Activated effector memory CD4-positive, alpha-beta T cell treated with anti-CD3 and anti-CD28 coated beads, Interleukin-2, amount 50 U/mL, for 16 hours (primary cell): ENCODE data around the gene THAP9.
A peak's percentile ranks its signal among the peaks of the same experiment; 100 is the strongest.
"Not testable (repeated sequence)": the region's sequence is repeated elsewhere in the genome, so short reads cannot be mapped to it uniquely, and the experiment has no call there.

Source experiments
- DNase-seq: peaks from one replicate; pipeline ENCODE4 v3.0.0-alpha.2; 2020

The THAP9 gene

GRCh38 chr4:82900411-82901182 lies at the start of gene THAP9:
TSS of gene THAP9 (plus strand) at chr4:82900735. CDS start at chr4:82900803, 68 bp downstream.
- peak; percentile 99 for DNase-seq

- no peak for DNase-seq
These were observed 49.2 kb upstream of the THAP9 start for GRCh38 chr4:82851318-82851717.

GRCh38 chr4:82851885-82852750 lies 48.4 kb upstream of the THAP9 start:
- DNase-seq, result no peak

GRCh38 chr4:82852751-82853285 lies 47.7 kb upstream of the THAP9 start:
- no peak for DNase-seq

- not testable (repeated sequence) for DNase-seq
These were observed 40.0 kb upstream of the THAP9 start for GRCh38 chr4:82860487-82860886.

- DNase-seq, result no peak
These were observed 39.0 kb upstream of the THAP9 start for GRCh38 chr4:82861529-82861928.

GRCh38 chr4:82864336-82864979 lies 36.1 kb upstream of the THAP9 start:
- no peak for DNase-seq

GRCh38 chr4:82865592-82865991 lies 34.9 kb upstream of the THAP9 start:
- DNase-seq, result no peak

- not testable (repeated sequence) for DNase-seq
These were observed 34.5 kb upstream of the THAP9 start for GRCh38 chr4:82866033-82866432.

- DNase-seq, result no peak
These were observed 33.7 kb upstream of the THAP9 start for GRCh38 chr4:82866706-82867385.

- DNase-seq, result no peak
These were observed 32.0 kb upstream of the THAP9 start for GRCh38 chr4:82868572-82868971.

GRCh38 chr4:82885410-82885809 lies 15.1 kb upstream of the THAP9 start:
- no peak for DNase-seq

- no peak for DNase-seq
These were observed 14.2 kb upstream of the THAP9 start for GRCh38 chr4:82886147-82886942.

GRCh38 chr4:82889287-82889686 lies 11.2 kb upstream of the THAP9 start:
- no peak for DNase-seq

- no peak for DNase-seq
These were observed 10.0 kb upstream of the THAP9 start for GRCh38 chr4:82890528-82890900.

- DNase-seq, result peak; percentile 99
These were observed 9.4 kb upstream of the THAP9 start, which contains the start of gene SEC31A for GRCh38 chr4:82890901-82891706. TSS of gene SEC31A (minus strand) at chr4:82891153. CDS start at chr4:82881936, 9,217 bp downstream.

- DNase-seq, result no peak
These were observed 8.6 kb upstream of the THAP9 start for GRCh38 chr4:82891707-82892466.

GRCh38 chr4:82892467-82892802 lies 8.1 kb upstream of the THAP9 start:
- DNase-seq, result no peak

- DNase-seq, result no peak
These were observed 6.6 kb upstream of the THAP9 start for GRCh38 chr4:82893942-82894341.

GRCh38 chr4:82896755-82897154 lies 3.8 kb upstream of the THAP9 start:
- DNase-seq, result no peak
